ENCODE measurements around the gene FERD3L.
"Not testable (repeated sequence)": the region's sequence is repeated elsewhere in the genome, so short reads cannot be mapped to it uniquely, and the experiment has no call there.

FERD3L gene, protein sequence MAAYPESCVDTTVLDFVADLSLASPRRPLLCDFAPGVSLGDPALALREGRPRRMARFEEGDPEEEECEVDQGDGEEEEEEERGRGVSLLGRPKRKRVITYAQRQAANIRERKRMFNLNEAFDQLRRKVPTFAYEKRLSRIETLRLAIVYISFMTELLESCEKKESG

DNA sequence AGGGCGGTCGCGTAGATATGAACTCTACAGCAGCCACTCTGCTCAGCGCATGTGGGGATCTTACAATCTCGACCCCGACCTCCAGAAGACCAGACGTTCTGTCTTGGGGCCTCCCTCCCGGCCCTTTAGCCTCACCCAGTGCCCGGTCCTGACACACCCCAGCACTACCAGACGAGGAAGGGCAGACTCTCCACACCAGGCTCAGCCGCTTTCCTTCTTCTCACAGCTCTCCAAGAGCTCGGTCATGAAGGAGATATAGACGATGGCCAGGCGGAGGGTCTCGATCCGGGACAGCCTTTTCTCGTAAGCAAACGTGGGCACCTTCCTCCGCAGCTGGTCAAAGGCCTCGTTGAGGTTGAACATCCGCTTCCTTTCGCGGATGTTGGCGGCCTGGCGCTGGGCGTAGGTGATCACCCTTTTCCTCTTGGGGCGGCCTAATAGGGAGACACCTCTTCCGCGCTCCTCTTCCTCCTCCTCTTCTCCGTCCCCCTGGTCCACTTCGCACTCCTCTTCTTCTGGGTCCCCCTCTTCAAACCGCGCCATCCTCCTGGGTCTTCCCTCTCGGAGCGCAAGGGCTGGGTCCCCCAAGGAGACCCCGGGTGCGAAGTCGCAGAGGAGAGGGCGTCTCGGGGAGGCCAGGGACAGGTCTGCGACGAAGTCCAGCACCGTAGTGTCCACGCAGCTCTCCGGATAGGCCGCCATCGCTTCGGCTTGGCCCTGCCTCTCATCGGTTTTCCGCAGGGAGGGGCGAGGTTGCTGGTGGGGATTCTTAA, at the start of gene FERD3L:
TSS of gene FERD3L (minus strand) at position 761 of the 773 bp plus-strand sequence. CDS start at position 702, 59 bp downstream.
- DNase-seq: no peak

DNA sequence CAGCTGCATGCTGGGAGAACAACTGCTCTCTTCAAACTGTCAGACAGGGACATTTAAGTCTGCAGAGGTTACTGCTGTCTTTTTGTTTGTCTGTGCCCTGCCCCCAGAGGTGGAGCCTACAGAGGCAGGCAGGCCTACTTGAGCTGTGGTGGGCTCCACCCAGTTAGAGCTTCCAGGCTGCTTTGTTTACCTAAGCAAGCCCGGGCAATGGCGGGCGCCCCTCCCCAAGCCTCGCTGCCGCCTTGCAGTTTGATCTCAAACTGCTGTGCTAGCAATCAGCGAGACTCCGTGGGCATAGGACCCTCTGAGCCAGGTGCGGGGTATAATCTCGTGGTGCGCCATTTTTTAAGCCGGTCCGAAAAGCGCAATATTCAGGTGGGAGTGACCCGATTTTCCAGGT, 49.2 kb upstream of the FERD3L start:
- DNase-seq: not testable (repeated sequence)

DNA sequence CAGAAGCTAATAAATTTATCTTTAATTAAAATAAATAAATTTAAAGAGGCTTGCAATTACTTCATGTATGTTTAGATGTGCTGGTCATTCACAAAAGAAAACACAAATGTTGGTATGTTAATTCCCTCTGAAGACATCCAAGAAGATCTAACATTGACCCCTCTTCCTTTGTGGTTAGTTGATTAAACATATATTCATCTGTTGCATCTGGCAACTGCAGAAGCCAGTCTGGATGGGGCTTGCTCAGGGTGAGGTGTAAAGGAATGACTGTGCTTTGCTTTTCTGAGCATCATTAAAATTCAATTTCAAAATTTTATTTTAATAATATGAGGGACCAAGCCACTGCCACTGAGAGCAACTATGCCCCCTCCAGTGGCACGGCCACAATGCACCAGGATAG, 36.4 kb upstream of the FERD3L start:
- DNase-seq: no peak

DNA sequence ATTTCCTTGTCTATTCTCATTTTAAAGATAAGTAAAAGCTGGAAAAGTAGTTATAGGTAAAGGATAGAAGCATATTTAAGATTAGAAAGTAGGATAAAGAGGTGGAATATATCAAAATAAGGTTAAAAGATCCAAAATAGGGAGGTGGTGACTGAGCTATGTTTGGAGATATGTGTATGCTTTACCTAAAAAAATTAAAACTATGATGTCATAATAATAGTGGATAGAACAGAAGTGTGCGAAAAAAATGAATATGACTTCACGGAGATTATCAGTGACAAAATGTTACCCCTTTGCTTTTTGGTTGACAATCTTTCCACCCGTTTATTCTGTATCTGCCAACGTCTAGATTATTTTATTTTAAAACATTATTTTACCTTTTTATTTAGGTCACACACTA, 33.4 kb upstream of the FERD3L start:
- no peak for DNase-seq

- DNase-seq: no peak
Observed at GRCh38 chr7:19177269-19177668, 32.0 kb upstream of the FERD3L start.

DNA sequence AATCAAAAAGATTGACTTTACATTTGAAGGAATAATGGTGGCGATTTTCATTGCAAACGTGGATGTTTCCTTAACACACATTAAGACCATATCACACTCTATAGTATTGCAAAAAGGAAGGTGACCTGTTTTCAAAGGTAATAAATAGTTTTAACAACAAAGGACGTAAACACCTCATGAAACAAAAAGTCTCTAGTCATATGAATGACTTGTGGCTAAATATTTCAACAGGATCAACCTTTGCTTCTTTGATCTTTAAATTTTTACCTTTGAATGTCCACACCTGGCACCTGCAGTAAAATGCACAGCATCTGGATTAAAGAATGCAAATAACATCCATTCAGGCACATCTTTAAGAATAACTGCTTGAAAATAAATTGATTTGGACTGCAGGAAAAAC, 30.0 kb upstream of the FERD3L start:
- DNase-seq: no peak

DNA sequence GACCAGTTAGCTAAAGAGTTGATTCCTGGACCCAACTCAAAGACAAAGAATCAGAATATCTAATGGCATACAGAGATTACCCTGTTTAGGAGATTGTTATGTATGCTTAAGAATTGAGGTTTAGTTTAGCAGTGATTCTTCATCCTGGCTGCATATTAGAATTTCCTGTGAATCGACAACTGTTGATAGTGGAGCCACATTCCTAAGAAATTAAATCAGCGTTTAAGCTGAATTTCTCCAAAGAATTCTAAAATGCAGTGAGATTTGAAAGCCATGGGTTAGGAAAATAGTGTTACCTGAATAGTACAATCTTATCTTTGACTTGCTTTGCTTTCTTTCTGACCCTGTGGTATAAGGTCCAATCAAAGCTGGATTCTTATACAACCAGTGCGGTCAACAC, 16.4 kb upstream of the FERD3L start:
- DNase-seq: no peak

DNA sequence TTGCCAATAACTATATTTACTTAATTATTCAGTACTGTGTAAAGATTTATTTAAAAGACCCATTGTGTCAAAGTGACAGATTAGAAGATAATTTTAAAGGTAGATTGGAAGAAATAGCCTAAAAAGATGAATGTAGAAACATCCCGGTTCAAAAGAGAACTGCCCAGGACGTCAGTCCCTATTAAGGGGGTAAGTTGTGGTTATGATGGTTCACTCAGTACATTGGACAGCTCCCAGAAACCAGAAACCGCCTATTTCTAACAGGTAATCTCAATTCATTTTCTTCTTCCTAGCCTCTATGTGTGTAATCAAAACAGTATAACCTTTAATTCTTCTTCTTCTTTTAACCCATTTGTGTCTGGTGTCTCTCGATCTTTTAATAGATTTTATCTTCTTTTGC, 1.5 kb upstream of the FERD3L start:
- DNase-seq: no peak

DNA sequence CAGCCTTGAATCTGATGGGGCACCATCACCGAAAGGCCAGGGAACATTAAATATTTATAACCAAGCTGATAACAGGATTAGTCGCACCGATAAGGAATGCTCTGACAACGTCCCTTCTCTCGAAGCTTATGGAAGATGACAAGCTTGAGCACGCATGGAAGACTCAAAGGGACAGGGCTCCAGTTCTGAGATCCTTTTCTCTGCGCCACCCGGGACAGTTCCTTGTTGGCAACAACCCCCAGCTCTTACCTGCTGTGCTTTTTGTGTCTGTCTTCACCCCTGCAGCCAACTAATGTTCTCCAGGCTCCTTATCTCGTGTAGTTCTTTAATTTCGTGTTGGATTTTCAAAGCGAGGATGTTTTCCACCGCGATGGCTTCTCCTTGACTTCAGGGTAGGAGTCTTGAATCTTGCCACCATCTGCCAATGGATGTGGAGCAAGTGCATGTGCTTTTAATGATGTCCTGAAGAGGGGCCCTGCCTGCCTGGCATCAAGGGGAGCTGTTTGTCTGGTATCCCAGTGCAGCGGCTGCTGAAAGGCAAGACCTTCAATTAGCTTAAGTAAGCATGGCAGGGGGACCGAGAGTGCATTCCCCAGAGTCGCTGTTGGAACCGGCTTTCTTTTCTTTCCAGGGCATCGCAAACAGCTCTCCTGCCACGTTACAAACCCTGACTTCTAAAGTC, 354 bp upstream of the FERD3L start:
- peak; percentile 32 for DNase-seq

DNA sequence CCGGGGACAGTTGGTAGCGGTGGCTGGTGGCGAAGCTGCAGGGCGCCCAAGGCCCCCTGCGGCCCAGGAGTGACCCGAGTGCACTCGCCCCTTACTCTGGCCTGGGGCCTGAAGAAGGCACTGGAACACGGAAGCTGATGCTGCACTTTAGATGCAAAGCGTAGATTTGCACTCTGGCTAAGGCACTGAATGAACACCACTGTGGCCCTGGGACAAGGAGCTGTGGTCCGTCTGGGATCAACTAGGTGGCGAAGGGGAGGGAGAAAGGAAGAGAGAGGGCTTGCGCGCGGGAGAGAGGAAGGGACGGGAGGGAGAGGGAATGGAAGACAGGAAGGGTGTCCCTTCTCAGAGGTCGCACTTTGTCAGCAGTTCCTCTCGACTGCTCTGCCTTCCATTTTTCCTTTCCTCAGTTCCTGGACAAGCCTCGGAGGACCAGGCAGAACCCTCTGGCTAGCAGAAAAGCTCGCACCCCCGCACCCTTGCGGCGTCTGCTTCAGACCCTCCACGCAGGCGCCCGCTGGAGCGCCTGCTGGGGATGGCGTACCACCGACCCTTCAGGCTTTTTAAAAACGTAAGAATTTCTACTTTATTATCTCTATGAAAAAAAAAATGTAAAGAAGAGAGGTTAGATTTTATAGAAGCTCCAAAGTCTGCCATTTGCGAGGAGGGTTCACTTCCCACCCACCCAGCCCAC, 1.2 kb downstream of the FERD3L start:
- no peak for DNase-seq

GRCh38 chr7:19139706-19140327, 5.4 kb downstream of the FERD3L start:
- DNase-seq: no peak

DNA sequence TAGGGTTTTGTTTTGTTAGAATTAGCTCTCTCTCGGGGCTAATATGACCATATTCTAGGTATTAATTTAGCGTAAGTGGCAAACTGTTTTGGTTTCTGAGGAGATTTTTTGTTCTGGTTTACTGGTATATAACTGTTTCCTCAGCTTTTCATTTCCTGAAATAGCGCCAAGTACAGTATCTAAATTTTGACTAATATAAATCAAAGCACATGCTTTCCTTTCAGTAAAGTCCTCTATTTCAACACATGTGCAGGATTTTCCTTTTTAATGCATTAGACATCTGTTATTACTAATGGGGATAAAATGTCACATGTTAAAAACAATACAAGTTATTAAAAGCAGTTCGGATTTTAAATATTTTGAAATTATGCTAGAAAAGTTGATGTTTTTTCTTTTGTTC, 11.3 kb downstream of the FERD3L start:
- DNase-seq: no peak

DNA sequence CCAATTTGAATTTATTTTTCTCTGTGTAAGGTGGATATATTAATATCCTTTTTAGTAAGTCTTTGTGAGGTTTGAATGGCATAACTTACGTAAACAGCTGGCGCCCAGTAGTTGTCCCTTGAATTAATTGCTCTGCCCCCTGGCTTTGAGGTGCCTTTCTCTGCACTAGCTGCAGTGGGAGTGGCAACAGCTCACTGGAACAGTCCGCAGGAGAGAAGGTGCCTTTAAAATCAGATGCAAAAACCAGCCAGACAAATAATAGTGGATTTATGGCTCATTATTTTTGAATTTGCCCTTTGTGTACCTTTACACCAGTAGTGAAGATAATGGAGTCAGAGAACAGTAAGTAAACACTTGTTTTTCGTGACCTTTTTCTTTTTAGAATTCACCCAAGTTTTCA, 11.8 kb downstream of the FERD3L start:
- no peak for DNase-seq

DNA sequence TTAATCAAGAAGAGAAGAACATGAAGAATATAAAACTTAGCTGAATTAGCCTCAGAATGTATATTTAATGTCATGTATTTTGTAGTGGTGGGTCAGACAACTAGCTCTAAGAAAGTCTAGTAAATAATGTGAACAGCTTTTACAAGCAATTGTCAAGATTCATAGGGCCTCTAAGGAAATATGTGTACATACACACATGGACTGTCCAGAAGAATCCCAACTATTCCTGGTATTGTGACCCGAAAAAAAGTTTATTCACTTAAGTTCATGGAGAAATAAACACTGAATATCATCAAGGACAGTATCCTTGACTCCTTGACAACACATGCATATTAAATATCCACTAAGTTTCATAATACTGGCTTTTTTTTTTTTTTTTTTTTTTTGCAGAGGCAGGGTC, 16.4 kb downstream of the FERD3L start:
- no peak for DNase-seq

- peak; percentile 52 for DNase-seq
Observed at GRCh38 chr7:19121977-19122588, 23.1 kb downstream of the FERD3L start.

DNA sequence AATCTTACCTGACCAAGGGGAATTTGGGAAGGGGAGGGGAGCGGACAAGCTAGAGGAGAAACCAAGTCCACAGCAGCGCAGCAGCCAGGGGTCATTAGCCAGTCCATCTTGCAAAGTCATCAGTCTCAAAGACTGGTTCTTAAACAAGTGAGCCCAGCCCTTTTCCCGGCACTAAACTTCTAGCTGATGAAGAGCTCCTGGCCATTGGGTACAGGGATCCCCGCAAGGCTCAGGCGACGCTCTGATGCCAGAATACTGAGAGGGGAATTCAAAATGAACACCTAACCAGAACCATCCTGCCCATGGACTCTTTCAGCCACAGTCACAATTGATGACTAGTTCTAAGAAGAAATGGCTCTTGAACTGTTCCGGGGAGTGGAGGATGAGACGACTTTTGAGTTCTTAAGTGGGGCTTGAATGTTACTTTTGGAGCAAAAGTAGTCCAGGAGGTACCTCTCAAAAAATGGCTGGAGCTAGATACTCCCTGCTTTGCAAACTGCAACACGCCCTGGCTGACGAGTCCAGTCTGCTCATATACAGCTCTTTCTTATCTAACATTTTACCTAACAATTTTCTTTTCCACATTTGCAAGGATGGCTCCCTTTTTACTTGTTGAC, 25.2 kb downstream of the FERD3L start:
- DNase-seq: peak; percentile 21

- no peak for DNase-seq
Observed at GRCh38 chr7:19119372-19119771, 25.8 kb downstream of the FERD3L start.

DNA sequence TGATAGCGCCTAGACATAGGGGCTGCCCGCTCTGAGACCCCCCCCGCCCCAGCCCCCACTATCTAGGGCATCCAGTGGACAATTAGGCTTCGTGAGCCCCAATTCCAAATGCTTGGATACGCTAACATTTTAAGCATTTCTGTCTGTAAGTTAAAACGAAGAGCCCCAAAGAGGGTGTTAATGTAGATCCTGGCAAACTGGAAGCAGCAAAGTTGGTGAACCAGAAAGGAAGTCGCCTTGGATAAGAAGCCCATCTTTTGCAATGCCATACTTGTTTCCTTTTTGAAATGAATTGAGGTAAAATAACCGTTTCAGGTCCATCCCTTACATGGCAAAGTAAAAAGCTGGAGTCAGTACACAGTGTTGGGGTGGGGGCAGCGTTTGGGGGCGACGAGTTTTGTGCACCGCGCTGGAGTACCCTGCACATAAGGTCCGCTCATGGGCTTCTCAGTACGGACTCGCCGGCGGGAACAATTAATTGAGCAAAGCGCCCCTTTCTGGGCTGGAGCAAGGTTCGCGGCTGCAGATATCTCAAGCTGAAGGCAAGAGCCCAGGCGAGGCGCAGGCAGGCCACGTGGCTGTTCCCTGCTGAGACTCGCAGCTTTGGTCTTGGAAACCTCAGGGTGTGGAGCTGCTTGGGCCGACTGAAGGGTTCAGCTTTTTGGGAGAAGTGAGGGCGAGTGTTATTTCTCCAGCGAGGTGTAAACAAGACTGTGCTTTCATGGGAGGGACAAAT, 26.4 kb downstream of the FERD3L start:
- peak; percentile 37 for DNase-seq

DNA sequence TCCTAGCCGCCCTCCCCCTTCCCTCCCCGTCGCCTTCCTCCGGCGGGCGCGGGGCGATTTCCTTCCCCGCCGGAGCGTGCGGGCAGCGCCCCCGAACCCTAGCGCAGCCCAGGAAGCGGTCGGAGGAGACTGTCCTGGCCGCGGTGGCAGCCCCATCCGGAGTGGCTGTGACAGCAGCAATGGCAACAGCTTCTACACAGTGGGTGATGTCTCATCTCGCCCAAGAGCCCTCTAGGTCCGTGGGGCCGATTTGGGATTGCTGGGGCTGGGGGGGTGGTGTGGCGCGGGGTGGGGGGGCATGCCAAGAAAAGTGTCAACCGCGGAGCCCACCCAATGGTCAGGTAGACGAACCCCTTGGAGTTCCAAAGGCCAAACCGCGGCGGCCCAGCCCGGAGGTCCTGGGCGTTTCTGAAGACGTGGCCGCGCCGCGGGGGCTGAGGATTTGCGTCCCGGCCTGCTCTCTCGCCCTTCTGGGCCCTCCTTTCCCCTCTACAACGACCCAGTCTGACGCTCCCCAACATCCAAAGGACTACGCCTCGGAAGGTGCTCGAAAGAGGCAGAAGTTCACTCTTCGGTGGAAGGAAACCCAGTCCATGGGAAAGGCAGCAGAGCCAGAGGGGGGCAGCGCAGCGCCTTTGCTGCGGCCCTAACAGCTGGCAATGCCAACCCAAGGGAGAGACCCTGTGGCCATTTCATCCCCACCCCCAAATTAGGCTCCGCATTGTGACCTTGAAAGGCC, 27.2 kb downstream of the FERD3L start:
- DNase-seq: peak; percentile 28

DNA sequence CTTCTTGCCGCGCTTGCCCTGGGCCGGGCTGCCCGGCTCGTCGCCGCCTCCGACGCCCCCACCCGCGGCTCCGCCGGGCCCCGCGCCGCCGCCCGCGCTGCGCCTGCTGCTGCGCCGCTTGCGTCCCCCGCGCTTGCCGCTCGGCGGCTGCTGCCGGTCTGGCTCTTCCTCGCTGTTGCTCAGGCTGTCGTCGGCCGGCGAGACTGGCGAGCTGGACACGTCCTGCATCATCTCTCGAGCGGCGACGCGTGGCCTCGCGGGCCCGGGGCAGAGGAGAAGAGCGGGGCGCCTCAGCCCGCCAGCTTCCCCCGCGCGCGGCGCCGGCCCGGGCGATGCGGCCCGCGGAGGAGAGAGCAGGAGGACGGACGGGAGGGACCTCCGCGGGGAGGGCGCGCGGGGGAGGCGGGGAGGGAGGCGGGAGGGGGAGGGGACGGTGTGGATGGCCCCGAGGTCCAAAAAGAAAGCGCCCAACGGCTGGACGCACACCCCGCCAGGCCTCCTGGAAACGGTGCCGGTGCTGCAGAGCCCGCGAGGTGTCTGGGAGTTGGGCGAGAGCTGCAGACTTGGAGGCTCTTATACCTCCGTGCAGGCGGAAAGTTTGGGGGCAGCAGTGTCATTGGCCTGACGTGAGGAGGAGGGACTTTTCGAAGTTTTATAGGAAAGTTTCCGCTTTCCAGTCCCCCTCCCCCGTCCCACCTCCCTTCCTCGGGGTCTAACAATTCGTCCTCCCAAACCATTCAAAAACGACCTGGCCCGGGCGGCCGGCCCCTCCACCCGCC, 27.9 kb downstream of the FERD3L start, which contains the start of gene TWIST1:
TSS of gene TWIST1 (minus strand) at position 546 of the 779 bp plus-strand sequence. CDS start at position 231, 315 bp downstream.
- DNase-seq: peak; percentile 48

All from NCI-H82 (cell line).